OCI-LY7 (cell line): Measurements from ENCODE around the gene UBE2A. TPM values are rescaled to one million over a fixed set of nuclear protein-coding genes. Genes with fewer than 3 reads are reported as not detected.

Source experiments
- Bru-seq: library from RNA; stranded (reverse); fragments of 400-500 nt; gene quantifications from one replicate; lab custom pipeline; 2021; lab: Mats Ljungman, UMichigan
- BruChase-seq, 2 experiments: library from RNA; stranded (reverse); fragments of 400-500 nt; gene quantifications; one replicate each; lab custom pipeline; 2021; lab: Mats Ljungman, UMichigan
- BruUV-seq: library from RNA; stranded (reverse); fragments of 400-500 nt; replicated peaks from 2 replicates; lab custom pipeline; 2021; lab: Mats Ljungman, UMichigan
- CTCF ChIA-PET: fragments of 300-600 bp; sonication (Branson Sonifier 250); formaldehyde crosslinking; loops from one replicate; lab custom pipeline; 2022; ENCODE audit warnings: antibody characterized with exemption; ENCODE audit not compliant: unreplicated experiment; lab: Charles Lee
- POLR2A ChIA-PET: fragments of 300-600 bp; sonication (Branson Sonifier 250); formaldehyde crosslinking; loops from one replicate; lab custom pipeline; 2022; ENCODE audit warnings: antibody characterized with exemption; lab: Charles Lee
- DNase-seq: peaks from one replicate; pipeline ENCODE4 v3.0.0-alpha.2; 2015; ENCODE audit warnings: low spot score
- H2AFZ ChIP-seq: fragments of 200-600 bp; sonication (generic), shearing (Covaris generic); 2 replicates; pipeline ENCODE4 v1.6.1; 2014; ENCODE audit warnings: mild to moderate bottlenecking, antibody characterized with exemption, low read length, moderate library complexity
- H3K27ac ChIP-seq: fragments of 200-600 bp; sonication (generic); 2 replicates; pipeline ENCODE4 v1.5.1; 2014; ENCODE audit warnings: mixed run types, low read depth, mild to moderate bottlenecking, moderate library complexity, low read length, inconsistent platforms; ENCODE audit not compliant: poor library complexity, severe bottlenecking
- H3K36me3 ChIP-seq: fragments of 200-600 bp; sonication (generic); 2 replicates; pipeline ENCODE4 v1.6.1; 2014; ENCODE audit warnings: mild to moderate bottlenecking, antibody characterized with exemption, low read length, moderate library complexity, mixed read lengths; ENCODE audit not compliant: insufficient read depth
- H3K4me1 ChIP-seq: fragments of 200-600 bp; sonication (generic); 2 replicates; pipeline ENCODE4 v1.5.1; 2014; ENCODE audit warnings: mild to moderate bottlenecking, low read length; ENCODE audit not compliant: insufficient read depth, poor library complexity, severe bottlenecking
- H3K4me2 ChIP-seq: fragments of 200-600 bp; sonication (generic); 2 replicates; pipeline ENCODE4 v1.6.1; 2014; ENCODE audit warnings: mild to moderate bottlenecking, low read length
- H3K4me3 ChIP-seq: fragments of 200-600 bp; sonication (generic); 2 replicates; pipeline ENCODE4 v1.5.1; 2014; ENCODE audit warnings: mild to moderate bottlenecking, low read depth, low read length; ENCODE audit not compliant: poor library complexity, severe bottlenecking
- H3K79me2 ChIP-seq: fragments of 200-600 bp; sonication (generic); 2 replicates; pipeline ENCODE4 v1.6.1; 2016; ENCODE audit warnings: low read depth, mild to moderate bottlenecking, low read length, moderate library complexity, mixed read lengths; ENCODE audit not compliant: insufficient read depth
- H3K9me2 ChIP-seq: fragments of 200-600 bp; sonication (generic); 2 replicates; pipeline ENCODE4 v1.6.1; 2016; ENCODE audit warnings: mild to moderate bottlenecking, low read length, mixed read lengths; ENCODE audit not compliant: insufficient read depth
- H3K9me3 ChIP-seq: fragments of 200-600 bp; sonication (generic); 2 replicates; pipeline ENCODE4 v1.6.1; 2014; ENCODE audit warnings: mild to moderate bottlenecking, mixed run types, low read length, mixed read lengths
- H4K20me1 ChIP-seq: fragments of 200-600 bp; sonication (generic); 2 replicates; pipeline ENCODE4 v1.6.1; 2014; ENCODE audit warnings: mild to moderate bottlenecking, antibody characterized with exemption, low read length, moderate library complexity, mixed read lengths; ENCODE audit not compliant: insufficient read depth
- EZH2phosphoT487 ChIP-seq: fragments of 200-600 bp; sonication (generic); IDR thresholded peaks from 2 replicates; pipeline ENCODE4 v1.6.1; 2018; ENCODE audit warnings: low read depth, borderline replicate concordance, mild to moderate bottlenecking, mixed run types, antibody characterized with exemption, low read length, moderate library complexity, mixed read lengths
- intact Hi-C: fragments of 100-400 bp; cut with micrococcal nuclease; formaldehyde crosslinking; loops from one replicate; pipeline ENCODE4 v1.10.0; 2022; ENCODE audit not compliant: unreplicated experiment
- long read RNA-seq: library from polyadenylated mRNA; stranded (forward); transcript quantifications from one replicate; pipeline ENCODE4 v2.0.0, GENCODE V29; 2022
- total RNA-seq, 2 experiments: library from RNA; depleted of rRNA in 1 of 2; stranded (reverse); fragments of >200 nt in 1 of 2; shearing (Covaris generic) in 1 of 2; gene quantifications; 2 replicates each; pipeline ENCODE4 v1.2.3, GENCODE V29; 2014 to 2022
- TF ChIP-seq, protein P1 (sequence below): fragments of 200-600 bp; sonication (generic); conservative IDR thresholded peaks from 2 replicates; pipeline ENCODE4 v1.5.1; 2014; ENCODE audit warnings: mild to moderate bottlenecking, antibody characterized with exemption, low read length, moderate library complexity, mixed read lengths

Gene UBE2A
- total RNA-seq (2014; rRNA removed; shearing (Covaris generic)): 21.8 and 30.0 TPM in 2 replicates
- 56.0 and 59.9 TPM in 2 replicates for total RNA-seq (2022)
- Bru-seq, nascent RNA: percentile 76 among the genes with signal in this experiment
- percentile 89 among the genes with signal in this experiment for BruChase-seq, experiment 1, labeled RNA remaining after a 6-hour chase
- BruChase-seq, experiment 2, labeled RNA remaining after a 2-hour chase: percentile 89 among the genes with signal in this experiment
- long read RNA-seq, transcript UBE2A-202 (6 exons, 1,874 nt): major isoform, 67 of 111 reads
- long read RNA-seq, transcript UBE2A-207 (5 exons, 934 nt): minor isoform, 11 of 111 reads
- long read RNA-seq, partial matches to known transcripts: 0 of 111 reads
- long read RNA-seq, other reads (novel, unspliced or antisense): 28 of 111 reads

DNA sequence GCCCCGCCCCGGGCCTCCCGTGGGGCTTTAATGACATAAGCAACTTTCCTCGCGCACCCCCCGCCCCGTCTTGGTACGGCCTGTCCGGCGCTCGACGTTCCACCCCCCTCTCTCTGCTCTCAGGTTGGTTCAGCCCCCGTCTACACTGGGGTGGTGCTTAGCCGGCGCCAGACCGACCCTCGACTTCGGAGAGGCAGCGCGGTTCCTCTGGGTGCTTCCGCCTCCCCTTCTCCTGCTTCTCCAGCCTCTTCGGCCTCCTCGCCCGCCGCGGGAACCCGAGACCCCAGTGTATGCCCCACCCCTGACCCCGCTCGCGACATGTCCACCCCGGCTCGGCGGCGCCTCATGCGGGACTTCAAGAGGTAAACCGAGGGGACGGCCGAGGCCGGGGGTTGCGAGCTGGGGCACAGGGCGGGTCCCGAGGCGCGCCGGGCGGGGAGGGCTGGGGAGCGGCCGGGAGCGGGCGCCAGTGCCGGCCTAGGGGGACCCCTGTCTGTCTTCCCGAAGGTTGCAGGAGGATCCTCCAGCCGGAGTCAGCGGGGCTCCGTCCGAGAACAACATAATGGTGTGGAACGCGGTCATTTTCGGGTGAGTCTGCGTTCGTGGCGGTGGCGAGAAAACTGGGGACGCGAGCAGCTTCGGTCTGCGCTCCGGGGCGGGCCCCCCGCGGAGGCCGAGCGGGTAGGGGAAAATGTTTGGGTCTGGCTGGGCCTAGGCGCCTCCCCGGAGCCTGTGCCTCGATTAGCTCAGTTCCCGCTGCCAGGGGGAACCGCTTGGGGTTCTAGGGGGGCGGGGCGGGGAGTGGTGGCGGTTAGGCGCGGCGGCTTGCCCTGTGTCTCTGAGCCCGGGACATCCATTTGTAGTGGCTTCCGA lies at the start of gene UBE2A:
TSS of gene UBE2A (plus strand) at position 170 of the 873 bp plus-strand sequence. CDS start at position 319, 149 bp downstream.
- Histone ChIP-seq H3K36me3 (peaks cover 19% of the 10 kb centered on the region; the same call in 1 of the 2 replicates), H3K9me3 (no peaks in the 10 kb centered on the region), H3K27ac (peak within 1 kb of the TSS; percentile 73), H3K4me3 (peak within 1 kb of the TSS; percentile 87), H3K9me2 (no peaks in the 10 kb centered on the region), H3K79me2 (peaks cover 17% of the 10 kb centered on the region; the same call in 1 of the 2 replicates), H2AFZ (peak within 1 kb of the TSS; percentile 81), H4K20me1 (0 out of 2 replicates have a peak, but pooled peaks cover 4% of the 10 kb centered on the region), H3K4me2 (peak within 1 kb of the TSS; percentile 73), H3K4me1 (peaks cover 32% of the 10 kb centered on the region)
- POLR2A ChIA-PET: interaction anchor here (0.7 to 1.6 kb wide), 5 partner anchors 9 to 118 kb away, joined by 3 to 7 read pairs (median 3); partner anchors contain the start of genes SEPTIN6 and STEEP1
- no TSS peak for BruUV-seq
- no peak for TF ChIP-seq EZH2phosphoT487
- TF ChIP-seq, protein P1, sequence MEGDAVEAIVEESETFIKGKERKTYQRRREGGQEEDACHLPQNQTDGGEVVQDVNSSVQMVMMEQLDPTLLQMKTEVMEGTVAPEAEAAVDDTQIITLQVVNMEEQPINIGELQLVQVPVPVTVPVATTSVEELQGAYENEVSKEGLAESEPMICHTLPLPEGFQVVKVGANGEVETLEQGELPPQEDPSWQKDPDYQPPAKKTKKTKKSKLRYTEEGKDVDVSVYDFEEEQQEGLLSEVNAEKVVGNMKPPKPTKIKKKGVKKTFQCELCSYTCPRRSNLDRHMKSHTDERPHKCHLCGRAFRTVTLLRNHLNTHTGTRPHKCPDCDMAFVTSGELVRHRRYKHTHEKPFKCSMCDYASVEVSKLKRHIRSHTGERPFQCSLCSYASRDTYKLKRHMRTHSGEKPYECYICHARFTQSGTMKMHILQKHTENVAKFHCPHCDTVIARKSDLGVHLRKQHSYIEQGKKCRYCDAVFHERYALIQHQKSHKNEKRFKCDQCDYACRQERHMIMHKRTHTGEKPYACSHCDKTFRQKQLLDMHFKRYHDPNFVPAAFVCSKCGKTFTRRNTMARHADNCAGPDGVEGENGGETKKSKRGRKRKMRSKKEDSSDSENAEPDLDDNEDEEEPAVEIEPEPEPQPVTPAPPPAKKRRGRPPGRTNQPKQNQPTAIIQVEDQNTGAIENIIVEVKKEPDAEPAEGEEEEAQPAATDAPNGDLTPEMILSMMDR: peak; percentile 61
- peak; percentile 94 for DNase-seq
- CTCF ChIA-PET: no interaction called here
- intact Hi-C loops: loop anchor here (1.0 to 5.0 kb wide), 3 partner anchors 9 to 106 kb away; partner anchors contain the start of genes SLC25A5 and STEEP1

DNA sequence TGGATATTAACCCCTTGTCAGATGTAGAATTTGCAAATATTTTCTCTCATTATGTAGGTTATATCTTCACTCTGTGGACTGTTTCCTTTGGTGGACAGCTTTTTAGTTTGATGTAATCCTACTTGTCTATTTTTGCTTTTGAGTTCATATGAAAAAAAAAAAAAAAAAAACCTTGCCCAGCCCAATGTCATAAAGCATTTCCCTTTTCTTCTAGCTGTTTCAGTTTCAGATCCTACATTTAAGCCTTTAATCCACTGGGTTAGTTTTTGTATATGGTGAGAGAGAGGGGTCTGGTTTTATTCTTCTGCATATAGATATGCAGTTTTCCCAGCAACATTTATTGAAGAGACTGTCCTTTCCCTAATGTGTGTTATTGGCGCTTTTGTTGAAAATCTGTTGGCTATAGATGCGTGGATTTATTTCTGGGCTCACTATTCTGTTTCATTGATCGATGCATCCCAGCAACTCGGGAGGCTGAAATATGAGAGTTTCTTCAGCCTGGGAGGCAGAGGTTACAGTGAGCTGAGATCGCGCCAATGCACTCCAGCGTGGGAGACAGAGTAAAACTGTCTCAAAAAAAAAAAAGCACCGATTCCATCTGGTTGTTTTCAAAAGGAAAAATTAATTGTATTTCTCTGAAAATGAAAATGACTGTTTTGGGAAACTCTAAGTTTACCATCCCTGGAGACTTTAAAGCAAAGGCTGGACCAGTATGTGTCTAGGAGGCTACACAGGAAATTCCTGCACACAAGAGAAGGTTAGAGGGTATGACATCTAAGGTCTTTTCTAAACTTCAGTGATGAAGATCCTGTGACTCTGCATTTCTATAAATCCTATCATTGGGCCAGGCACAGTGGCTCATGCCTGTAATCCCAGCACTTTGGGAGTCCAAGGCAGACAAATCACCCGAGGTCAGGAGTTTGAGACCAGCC lies 44.8 kb upstream of the UBE2A start:
- H3K36me3 ChIP-seq: no peaks in the 10 kb centered on the region
- H3K79me2 ChIP-seq: no peaks in the 10 kb centered on the region
- no peaks in the 10 kb centered on the region for H3K9me3 ChIP-seq
- H4K20me1 ChIP-seq: no peaks in the 10 kb centered on the region
- no peak overlapping the region for H3K27ac ChIP-seq
- H2AFZ ChIP-seq: no peak overlapping the region
- no peak overlapping the region for H3K4me3 ChIP-seq
- CTCF ChIA-PET: no interaction called here
- H3K4me1 ChIP-seq: peaks cover 10% of the 10 kb centered on the region
- no peak for TF ChIP-seq EZH2phosphoT487
- TF ChIP-seq, protein P1: no peak
- no TSS peak for BruUV-seq
- H3K9me2 ChIP-seq: no peaks in the 10 kb centered on the region
- peak; percentile 31 for DNase-seq
- H3K4me2 ChIP-seq: peak overlapping the region; percentile 57
- intact Hi-C loops: no loop called here
- POLR2A ChIA-PET: no interaction called here
